Measurements from ENCODE around the gene SLC26A9. TPM values are rescaled to one million over a fixed set of nuclear protein-coding genes. Genes with fewer than 3 reads are reported as not detected.
A peak's percentile ranks its signal among the peaks of the same experiment; 100 is the strongest.
"Not testable (repeated sequence)": the region's sequence is repeated elsewhere in the genome, so short reads cannot be mapped to it uniquely, and the experiment has no call there.

The SLC26A9 gene
- total RNA-seq, 1 experiment from 2014 or later: not detected

DNA sequence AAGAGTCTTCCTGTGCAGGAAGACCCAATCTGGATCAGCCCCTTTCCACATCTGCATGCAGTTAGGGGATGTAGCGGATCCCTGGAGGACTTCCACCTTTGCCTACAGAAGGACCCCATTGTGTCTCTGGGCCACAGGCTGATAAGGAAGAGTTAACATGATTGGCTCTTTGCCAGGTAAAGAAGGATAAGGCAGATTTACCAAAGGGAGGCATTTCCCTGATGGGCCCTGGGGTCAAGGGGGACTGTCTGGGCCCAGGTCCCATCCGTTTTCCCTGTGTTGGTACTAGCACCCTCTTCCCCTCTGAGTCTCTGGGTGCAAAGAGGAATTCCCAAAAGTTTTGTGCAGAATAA lies 29.1 kb downstream of the SLC26A9 start:
- no TSS peak for BruUV-seq (replicated peaks)
- H3K9me3 ChIP-seq (ENCODE audit: low read length): no peaks in the 10 kb centered on the region
- POLR2A ChIA-PET (ENCODE audit: unreplicated experiment): no interaction called here

DNA sequence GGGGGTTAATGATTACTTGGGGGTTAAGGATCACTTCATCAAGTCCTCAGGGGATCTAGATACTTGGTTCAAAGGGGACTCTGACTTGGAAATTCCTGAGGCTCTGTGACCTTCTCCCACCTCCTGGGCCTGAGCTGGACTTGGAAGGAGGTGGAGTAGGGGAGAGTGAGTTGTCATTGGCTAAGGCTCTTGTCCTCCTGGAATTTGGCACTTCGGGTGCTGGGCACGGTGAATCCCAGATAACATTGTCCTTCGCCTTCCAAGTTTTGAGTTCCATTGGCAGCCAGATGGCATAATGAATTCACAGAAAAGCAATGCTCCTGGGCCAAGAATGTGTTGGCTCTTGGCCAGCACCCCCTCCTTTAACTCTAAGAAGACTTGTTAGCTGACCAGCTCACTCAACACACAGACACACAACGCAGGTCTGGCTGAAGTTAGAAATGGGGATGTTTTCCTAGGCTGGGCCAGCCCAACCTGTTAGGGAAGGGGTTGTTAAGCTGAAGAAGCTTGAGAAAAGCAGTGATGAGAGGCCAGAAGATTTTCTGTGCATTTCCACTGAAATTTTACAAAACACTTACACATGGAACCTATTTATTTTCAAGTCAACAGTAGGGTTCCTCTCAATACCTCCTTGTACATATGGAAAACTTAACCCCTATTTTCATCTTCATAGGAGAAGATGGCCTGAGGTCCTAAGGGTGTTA lies 29.7 kb downstream of the SLC26A9 start:
- H3K4me1 ChIP-seq (ENCODE audit: insufficient read depth, low read length): no peaks in the 10 kb centered on the region
- BruUV-seq (replicated peaks): no TSS peak
- no peaks in the 10 kb centered on the region for H3K9me3 ChIP-seq (ENCODE audit: low read length)
- H3K4me2 ChIP-seq (ENCODE audit: low read length): no peak overlapping the region
- H3K36me3 ChIP-seq (ENCODE audit: low read depth, low read length): no peaks in the 10 kb centered on the region
- H4K20me1 ChIP-seq (ENCODE audit: low read length): no peaks in the 10 kb centered on the region
- H3K27me3 ChIP-seq (ENCODE audit: low read length): peaks cover 20% of the 10 kb centered on the region
- no peak for DNase-seq
- H3K4me3 ChIP-seq (ENCODE audit: low read length): no peak overlapping the region
- ChIA-PET CTCF (no interaction called here), POLR2A (ENCODE audit: unreplicated experiment) (no interaction called here)
- H3K27ac ChIP-seq (ENCODE audit: low read length): no peak overlapping the region
- TF ChIP-seq, protein P1, sequence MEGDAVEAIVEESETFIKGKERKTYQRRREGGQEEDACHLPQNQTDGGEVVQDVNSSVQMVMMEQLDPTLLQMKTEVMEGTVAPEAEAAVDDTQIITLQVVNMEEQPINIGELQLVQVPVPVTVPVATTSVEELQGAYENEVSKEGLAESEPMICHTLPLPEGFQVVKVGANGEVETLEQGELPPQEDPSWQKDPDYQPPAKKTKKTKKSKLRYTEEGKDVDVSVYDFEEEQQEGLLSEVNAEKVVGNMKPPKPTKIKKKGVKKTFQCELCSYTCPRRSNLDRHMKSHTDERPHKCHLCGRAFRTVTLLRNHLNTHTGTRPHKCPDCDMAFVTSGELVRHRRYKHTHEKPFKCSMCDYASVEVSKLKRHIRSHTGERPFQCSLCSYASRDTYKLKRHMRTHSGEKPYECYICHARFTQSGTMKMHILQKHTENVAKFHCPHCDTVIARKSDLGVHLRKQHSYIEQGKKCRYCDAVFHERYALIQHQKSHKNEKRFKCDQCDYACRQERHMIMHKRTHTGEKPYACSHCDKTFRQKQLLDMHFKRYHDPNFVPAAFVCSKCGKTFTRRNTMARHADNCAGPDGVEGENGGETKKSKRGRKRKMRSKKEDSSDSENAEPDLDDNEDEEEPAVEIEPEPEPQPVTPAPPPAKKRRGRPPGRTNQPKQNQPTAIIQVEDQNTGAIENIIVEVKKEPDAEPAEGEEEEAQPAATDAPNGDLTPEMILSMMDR (conservative IDR thresholded peaks at IDR 0.05; ENCODE audit: low read depth, low read length): no peak
- no peak for TF ChIP-seq EZH2phosphoT487 (IDR thresholded peaks at IDR 0.05; ENCODE audit: borderline replicate concordance, low read length)
- no peak for TF ChIP-seq EZH2 (IDR thresholded peaks at IDR 0.05; ENCODE audit: low read length, unreplicated experiment)
- no peak overlapping the region for H3K9ac ChIP-seq (ENCODE audit: low read length)
- H2AFZ ChIP-seq (ENCODE audit: low read length): no peak overlapping the region
- H3K79me2 ChIP-seq (ENCODE audit: low read length): no peaks in the 10 kb centered on the region
- no peaks in the 10 kb centered on the region for H3K9me2 ChIP-seq (replicated peaks; ENCODE audit: low read length)
- H3F3A ChIP-seq (ENCODE audit: low read length, unreplicated experiment): no peaks in the 10 kb centered on the region
- intact Hi-C loops (cut with micrococcal nuclease): no loop called here
- ATAC-seq: no peak

More for the DNA sequence above, 29.1 kb downstream of the SLC26A9 start:
- no peaks in the 10 kb centered on the region for H3F3A ChIP-seq (ENCODE audit: low read length, unreplicated experiment)
- H3K9me2 ChIP-seq (replicated peaks; ENCODE audit: low read length): no peaks in the 10 kb centered on the region
- DNase-seq (no peak), ATAC-seq (no peak)
- no peak overlapping the region for H3K4me2 ChIP-seq (ENCODE audit: low read length)
- H3K27ac ChIP-seq (ENCODE audit: low read length): no peak overlapping the region
- H2AFZ ChIP-seq (ENCODE audit: low read length): no peak overlapping the region
- intact Hi-C loops (cut with micrococcal nuclease): no loop called here
- TF ChIP-seq EZH2 (IDR thresholded peaks at IDR 0.05; ENCODE audit: low read length, unreplicated experiment): no peak
- TF ChIP-seq, protein P1 (conservative IDR thresholded peaks at IDR 0.05; ENCODE audit: low read depth, low read length): no peak
- TF ChIP-seq EZH2phosphoT487 (IDR thresholded peaks at IDR 0.05; ENCODE audit: borderline replicate concordance, low read length): no peak
- no peak overlapping the region for H3K4me3 ChIP-seq (ENCODE audit: low read length)
- H3K27me3 ChIP-seq (ENCODE audit: low read length): peaks cover 20% of the 10 kb centered on the region
- H3K4me1 ChIP-seq (ENCODE audit: insufficient read depth, low read length): no peaks in the 10 kb centered on the region
- H3K36me3 ChIP-seq (ENCODE audit: low read depth, low read length): no peaks in the 10 kb centered on the region
- CTCF ChIA-PET: no interaction called here
- H4K20me1 ChIP-seq (ENCODE audit: low read length): no peaks in the 10 kb centered on the region
- H3K79me2 ChIP-seq (ENCODE audit: low read length): no peaks in the 10 kb centered on the region
- H3K9ac ChIP-seq (ENCODE audit: low read length): no peak overlapping the region

DNA sequence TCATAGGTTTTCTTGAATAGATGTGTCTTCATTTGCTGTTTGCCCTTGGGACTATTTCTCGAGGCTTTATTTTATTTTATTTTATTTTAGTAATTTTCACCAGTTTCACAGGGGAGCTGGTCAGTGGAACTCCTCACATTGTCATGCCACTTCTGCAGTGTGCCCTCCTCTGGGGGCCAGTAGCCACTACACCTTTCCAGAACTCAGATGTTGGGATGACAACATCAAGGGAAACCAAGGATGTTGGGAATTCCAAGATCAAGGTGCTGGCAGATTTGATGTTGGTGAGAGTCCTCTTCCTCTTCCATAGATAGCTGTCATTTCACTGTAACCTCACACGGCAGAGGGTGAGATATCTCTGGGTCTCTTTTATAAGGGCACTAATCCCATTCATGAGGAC lies 35.5 kb downstream of the SLC26A9 start:
- ATAC-seq: peak; percentile 96
- H3K4me2 ChIP-seq (ENCODE audit: low read length): no peak overlapping the region
- no peaks in the 10 kb centered on the region for H4K20me1 ChIP-seq (ENCODE audit: low read length)
- H3F3A ChIP-seq (ENCODE audit: low read length, unreplicated experiment): no peaks in the 10 kb centered on the region
- no TSS peak for BruUV-seq (replicated peaks)
- H3K9me3 ChIP-seq (ENCODE audit: low read length): no peaks in the 10 kb centered on the region
- peaks cover 18% of the 10 kb centered on the region for H3K27me3 ChIP-seq (ENCODE audit: low read length)
- intact Hi-C loops (cut with micrococcal nuclease): loop anchor here (1.0 to 5.0 kb wide), 2 partner anchors 95 to 116 kb away; partner anchors contain the start of gene SLC41A1
- POLR2A ChIA-PET (ENCODE audit: unreplicated experiment): interaction anchor here (0.6 kb wide), 1 partner anchor 95 kb away, joined by 4 read pairs; the partner anchor contains the start of gene SLC41A1
- CTCF ChIA-PET: interaction anchor here (0.6 to 2.0 kb wide), 5 partner anchors 70 to 168 kb away, joined by 3 to 23 read pairs (median 5); no protein-coding TSS in a partner anchor
- TF ChIP-seq, protein P1 (conservative IDR thresholded peaks at IDR 0.05; ENCODE audit: low read depth, low read length): peak; percentile 84
- TF ChIP-seq EZH2phosphoT487 (IDR thresholded peaks at IDR 0.05; ENCODE audit: borderline replicate concordance, low read length) (no peak), EZH2 (IDR thresholded peaks at IDR 0.05; ENCODE audit: low read length, unreplicated experiment) (no peak)
- H3K9me2 ChIP-seq (replicated peaks; ENCODE audit: low read length): no peaks in the 10 kb centered on the region
- no peaks in the 10 kb centered on the region for H3K4me1 ChIP-seq (ENCODE audit: insufficient read depth, low read length)
- no peak overlapping the region for H3K27ac ChIP-seq (ENCODE audit: low read length)
- no peaks in the 10 kb centered on the region for H3K36me3 ChIP-seq (ENCODE audit: low read depth, low read length)
- H3K79me2 ChIP-seq (ENCODE audit: low read length): no peaks in the 10 kb centered on the region
- H3K9ac ChIP-seq (ENCODE audit: low read length): no peak overlapping the region
- DNase-seq: peak; percentile 74
- H3K4me3 ChIP-seq (ENCODE audit: low read length): no peak overlapping the region
- H2AFZ ChIP-seq (ENCODE audit: low read length): no peak overlapping the region

DNA sequence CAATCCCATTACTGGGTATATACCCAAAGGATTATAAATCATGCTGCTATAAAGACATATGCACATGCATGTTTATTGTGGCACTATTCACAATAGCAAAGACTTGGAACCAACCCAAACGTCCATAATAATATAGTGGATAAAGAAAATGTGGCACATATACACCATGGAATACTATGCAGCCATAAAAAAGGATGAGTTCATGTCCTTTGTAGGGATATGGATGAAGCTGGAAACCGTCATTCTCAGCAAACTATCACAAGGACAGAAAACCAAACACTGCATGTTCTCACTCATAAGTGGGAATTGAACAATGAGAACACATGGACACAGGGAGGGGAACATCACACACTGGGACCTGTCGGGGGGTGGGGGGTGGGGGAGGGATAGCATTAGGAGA lies 38.2 kb downstream of the SLC26A9 start:
- H3K9me2 ChIP-seq (replicated peaks; ENCODE audit: low read length); DNase-seq; H3K4me1 ChIP-seq (ENCODE audit: insufficient read depth, low read length); H2AFZ ChIP-seq (ENCODE audit: low read length); CTCF ChIA-PET; H3K4me2 ChIP-seq (ENCODE audit: low read length); H3K36me3 ChIP-seq (ENCODE audit: low read depth, low read length); H3K4me3 ChIP-seq (ENCODE audit: low read length); ATAC-seq; BruUV-seq (replicated peaks); H3K9ac ChIP-seq (ENCODE audit: low read length); H3K9me3 ChIP-seq (ENCODE audit: low read length); POLR2A ChIA-PET (ENCODE audit: unreplicated experiment); H3F3A ChIP-seq (ENCODE audit: low read length, unreplicated experiment); H3K79me2 ChIP-seq (ENCODE audit: low read length); H4K20me1 ChIP-seq (ENCODE audit: low read length); H3K27ac ChIP-seq (ENCODE audit: low read length); H3K27me3 ChIP-seq (ENCODE audit: low read length): not testable (repeated sequence)
- intact Hi-C loops (cut with micrococcal nuclease): loop anchor here (5.0 kb wide), 1 partner anchor 93 kb away; the partner anchor contains the start of gene SLC41A1
